Left kidney (tissue), 8 donors: ENCODE results near the gene DIS3L. TPM values are rescaled to one million over a fixed set of nuclear protein-coding genes. Genes with fewer than 3 reads are reported as not detected.
"Not testable (repeated sequence)": the region's sequence is repeated elsewhere in the genome, so short reads cannot be mapped to it uniquely, and the experiment has no call there.

ENCODE experiments used
- DNase-seq: peaks from one replicate; pipeline ENCODE4 v3.0.0-alpha.2; 2013
- long read RNA-seq, 8 donors: transcript quantifications; one replicate each; lab custom pipeline, GENCODE V29; 2026
- polyA plus RNA-seq: library from polyadenylated mRNA; unstranded; fragments of 120-200 nt; gene quantifications from one replicate; pipeline ENCODE4 v1.2.1, GENCODE V29; 2013; ENCODE audit not compliant: insufficient read length

DIS3L gene
- 52.0 TPM for polyA plus RNA-seq
- long read RNA-seq, donor 1, partial matches to known transcripts, result 0 of 9 reads
- long read RNA-seq, donor 1, other reads (novel, unspliced or antisense), result 8 of 9 reads
- long read RNA-seq, donor 2, partial matches to known transcripts, result 22 of 22 reads
- long read RNA-seq, donor 2, other reads (novel, unspliced or antisense), result 0 of 22 reads
- long read RNA-seq, donor 3, partial matches to known transcripts, result 5 of 7 reads
- long read RNA-seq, donor 3, other reads (novel, unspliced or antisense), result 0 of 7 reads
- long read RNA-seq, donor 4, result 0 reads
- long read RNA-seq, donor 5, partial matches to known transcripts, result 6 of 10 reads
- long read RNA-seq, donor 5, other reads (novel, unspliced or antisense), result 0 of 10 reads
- long read RNA-seq, donor 6, partial matches to known transcripts, result 0 of 1 reads
- long read RNA-seq, donor 6, other reads (novel, unspliced or antisense), result 0 of 1 reads
- long read RNA-seq, donor 7, partial matches to known transcripts, result 0 of 3 reads
- long read RNA-seq, donor 7, other reads (novel, unspliced or antisense), result 0 of 3 reads
- long read RNA-seq, donor 8, partial matches to known transcripts, result 0 of 3 reads
- long read RNA-seq, donor 8, other reads (novel, unspliced or antisense), result 0 of 3 reads

DNA sequence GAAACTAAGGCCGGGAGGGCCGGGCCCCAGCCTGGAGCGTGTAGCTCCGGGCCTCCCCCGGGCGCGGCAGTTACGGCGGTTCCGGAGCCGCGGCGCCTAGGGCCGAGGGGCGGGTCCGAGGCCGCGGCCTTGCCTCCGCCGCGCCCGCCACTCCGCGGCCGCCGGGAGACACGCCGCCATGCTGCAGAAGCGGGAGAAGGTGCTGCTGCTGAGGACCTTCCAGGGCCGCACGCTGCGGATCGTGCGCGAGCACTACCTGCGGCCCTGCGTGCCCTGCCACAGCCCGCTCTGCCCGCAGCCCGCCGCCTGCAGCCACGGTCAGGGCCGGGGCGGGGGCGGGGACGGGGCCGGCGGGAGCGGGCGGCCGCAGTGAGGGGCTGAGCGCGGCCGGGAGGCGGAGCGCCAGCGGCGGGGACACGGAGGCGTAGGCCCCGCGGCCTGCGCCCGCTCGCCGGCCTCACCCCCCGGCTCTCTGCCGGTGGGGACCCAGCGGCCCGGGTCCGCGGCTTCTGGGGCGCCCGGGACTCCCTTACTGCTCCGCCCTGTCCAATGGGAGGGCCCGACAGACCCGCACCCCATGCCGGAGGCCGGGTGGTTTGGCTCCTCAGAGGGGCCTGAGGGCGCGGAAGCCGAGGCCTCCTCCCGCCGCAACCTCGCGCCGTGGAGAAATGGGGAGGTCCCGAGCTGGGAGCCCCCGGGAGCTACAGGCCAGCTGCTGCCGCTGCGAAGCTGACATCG lies at the start of gene DIS3L:
TSS of gene DIS3L (plus strand) at position 150 of the 738 bp plus-strand sequence. CDS start at position 179, 29 bp downstream.
- peak; percentile 53 for DNase-seq

GRCh38 chr15:66245832-66246231 lies 47.5 kb upstream of the DIS3L start:
- not testable (repeated sequence) for DNase-seq

DNA sequence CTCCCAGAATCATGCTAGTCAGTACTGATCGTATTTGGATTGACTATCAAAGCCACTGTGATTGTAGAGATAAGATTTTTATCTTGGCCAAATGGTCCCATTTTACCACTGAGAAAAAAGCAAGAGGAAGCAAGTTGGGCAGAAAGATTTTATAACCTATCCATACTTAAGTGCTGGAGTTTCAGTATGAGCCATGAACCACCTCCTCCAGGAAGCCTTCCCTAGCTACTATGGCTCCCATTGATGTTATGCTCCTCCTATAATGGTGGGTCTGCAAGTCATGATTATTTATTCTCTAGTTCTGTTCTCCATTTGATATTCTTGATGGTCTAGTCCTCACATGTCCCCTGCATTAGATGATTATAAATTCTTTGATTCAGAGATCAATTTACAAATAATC lies 46.4 kb upstream of the DIS3L start:
- DNase-seq, result no peak

GRCh38 chr15:66249605-66250174 lies 43.7 kb upstream of the DIS3L start:
- no peak for DNase-seq

DNA sequence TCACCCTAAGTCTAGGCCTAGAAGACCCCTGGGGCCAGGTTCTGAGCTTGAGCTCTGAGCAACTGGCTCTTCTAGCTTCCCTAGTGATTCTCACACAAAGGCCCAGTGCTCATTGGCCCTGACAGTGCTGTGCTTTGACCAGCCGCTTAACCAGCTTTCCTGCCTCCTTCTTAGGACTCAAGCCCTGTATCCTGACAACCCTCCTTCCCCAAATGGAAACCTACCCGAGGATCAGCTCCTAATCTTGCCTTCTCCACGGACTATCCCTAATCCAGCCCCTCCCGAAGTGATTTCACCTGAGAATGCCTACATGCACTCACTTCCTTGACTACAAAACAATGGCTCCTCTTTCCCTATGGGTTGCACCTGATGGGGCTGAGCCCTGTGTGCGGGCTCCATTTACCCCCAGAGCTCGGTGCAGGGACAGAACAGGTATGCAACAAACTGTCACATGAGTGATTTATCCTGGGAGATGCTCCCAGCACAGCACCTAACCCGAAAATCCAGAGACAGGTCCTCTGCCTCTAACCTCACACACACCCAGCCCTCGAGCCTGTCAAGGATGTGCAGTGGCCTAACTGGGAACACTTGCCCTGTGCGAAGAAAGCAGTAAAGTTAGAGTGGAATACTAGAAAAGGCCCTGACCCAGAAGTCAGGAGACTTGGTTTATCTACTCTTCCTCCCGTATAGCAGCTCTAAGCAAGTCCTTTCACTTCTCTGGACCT lies 42.1 kb upstream of the DIS3L start:
- no peak for DNase-seq

DNA sequence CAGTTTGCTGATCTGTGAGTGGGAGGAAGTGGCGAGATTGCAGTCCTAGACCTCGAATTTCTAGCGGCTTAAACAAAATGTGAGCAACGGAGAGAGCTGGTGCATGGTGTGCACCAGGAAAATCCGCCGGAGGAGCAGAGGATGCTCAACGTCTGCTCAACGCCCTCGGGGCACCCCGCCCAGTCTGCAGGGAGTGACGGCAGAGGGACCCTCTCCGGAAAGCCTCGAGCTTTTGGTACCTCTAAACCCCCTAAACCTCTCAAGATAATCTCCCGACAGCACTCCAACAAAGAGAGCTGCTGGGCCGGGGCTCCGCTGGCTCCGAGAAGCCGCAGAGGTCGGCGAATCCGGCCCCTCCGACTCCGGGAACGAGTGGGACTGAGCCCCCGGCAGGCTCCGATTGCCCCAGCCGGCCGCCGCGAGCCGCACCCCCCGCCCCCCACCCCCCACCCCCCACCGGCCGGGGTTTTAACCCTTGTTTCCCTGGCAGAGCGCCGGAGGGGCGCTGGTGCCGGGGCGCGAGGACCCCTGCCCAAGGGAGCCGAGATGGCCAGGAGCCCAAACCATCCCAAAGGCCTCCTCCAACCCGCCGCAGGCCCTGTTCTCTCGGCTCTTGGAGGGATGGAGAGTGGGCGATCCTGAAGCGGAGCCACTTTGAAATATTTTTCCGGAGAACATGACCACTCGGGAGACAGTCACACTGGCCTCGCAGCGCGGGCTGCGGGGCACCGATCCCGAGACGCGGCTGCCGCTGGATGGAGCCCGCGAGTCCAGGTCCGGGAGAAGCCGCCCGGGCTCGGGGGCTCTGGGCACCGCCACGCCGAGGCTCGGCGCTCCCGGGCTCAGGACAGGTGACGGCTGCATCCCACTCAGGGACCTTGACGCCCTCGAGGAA lies 41.3 kb upstream of the DIS3L start:
- peak; percentile 60 for DNase-seq

GRCh38 chr15:66252685-66253417 lies 40.5 kb upstream of the DIS3L start:
- DNase-seq, result peak; percentile 30

DNA sequence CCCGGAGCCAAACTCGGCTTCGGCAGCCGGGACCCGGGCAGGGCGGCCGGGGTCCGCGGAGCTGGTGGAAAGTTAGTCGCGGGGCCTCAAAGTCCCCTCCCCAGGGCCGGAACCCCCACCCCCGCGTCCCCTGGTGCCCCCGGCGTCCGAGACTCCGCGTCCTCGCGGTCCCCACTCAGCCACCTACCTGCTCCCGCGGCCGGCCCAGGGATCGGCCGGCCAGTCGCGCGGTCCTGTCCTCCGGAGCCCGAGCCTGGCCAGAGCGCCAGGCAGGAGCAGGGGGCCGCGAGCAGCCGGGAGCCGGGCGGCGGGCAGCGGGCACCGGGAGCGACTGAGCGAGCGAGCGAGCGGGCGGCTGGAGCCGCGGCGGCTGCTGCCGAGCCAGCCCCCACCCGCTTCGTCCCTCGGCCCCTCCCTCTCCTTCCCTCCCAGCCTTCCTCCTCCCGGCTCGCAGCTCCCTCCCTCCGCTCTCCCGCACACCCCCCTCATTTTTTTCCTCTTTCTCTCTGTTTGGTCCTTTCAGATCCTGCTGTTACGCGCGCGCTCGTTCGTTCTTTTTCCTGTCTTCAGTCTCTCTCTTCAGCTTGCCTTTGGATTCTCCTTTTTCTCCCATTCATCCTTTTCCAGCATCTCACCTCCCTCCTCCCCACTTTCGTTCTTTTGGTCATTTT lies 39.8 kb upstream of the DIS3L start, which contains the start of gene MEGF11:
TSS of gene MEGF11 (minus strand) at position 333 of the 671 bp plus-strand sequence. CDS start 125,347 bp downstream, outside the sequence.
- DNase-seq, result peak; percentile 41

DNA sequence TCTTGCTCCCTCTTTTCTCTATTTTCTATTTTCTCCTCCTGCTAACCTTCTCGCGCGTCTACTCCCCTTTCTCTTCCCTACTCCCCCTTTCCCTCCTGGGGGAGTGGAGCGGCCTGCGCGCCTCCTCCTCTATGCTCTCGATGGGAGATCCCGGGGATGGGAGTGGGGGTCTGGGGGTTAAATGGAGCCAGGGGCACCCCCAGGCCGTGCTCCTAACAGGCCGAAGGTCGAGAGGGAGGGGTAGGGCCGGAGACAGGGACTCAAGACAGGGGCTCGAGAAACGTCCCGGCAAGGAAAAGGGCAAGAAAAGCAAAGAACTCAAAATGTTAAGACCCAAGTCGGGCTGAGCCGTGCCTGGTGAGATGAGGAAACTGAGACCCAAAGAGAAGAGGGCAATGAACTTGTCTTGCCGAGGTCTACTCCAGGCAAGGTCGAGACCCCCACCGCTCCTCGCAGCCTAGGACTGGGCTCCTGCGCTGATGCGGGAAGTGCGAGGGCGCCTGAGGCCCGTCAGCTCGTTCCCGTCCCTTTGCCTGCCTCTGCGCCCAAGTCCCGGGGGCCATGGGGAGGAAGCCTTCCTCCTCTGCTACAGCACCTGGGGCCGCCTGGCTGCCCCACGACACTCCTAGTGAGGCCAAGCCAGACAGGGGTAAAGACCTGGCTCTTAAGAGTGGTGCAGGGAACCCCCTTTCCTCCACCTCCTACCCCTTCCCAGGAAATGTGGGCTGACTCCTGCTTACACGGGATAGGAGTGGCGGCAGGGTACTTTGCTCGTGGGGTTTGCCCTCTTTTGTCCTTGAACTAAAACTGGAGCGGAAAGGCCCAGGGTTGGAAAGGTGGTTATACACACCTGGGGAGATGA lies 39.0 kb upstream of the DIS3L start:
- DNase-seq, result no peak

GRCh38 chr15:66254951-66255676 lies 38.3 kb upstream of the DIS3L start:
- DNase-seq, result no peak

GRCh38 chr15:66256692-66257091 lies 36.7 kb upstream of the DIS3L start:
- DNase-seq, result no peak

GRCh38 chr15:66261056-66261455 lies 32.3 kb upstream of the DIS3L start:
- no peak for DNase-seq

- DNase-seq, result not testable (repeated sequence)
Measured at GRCh38 chr15:66262837-66263236, 30.5 kb upstream of the DIS3L start.

GRCh38 chr15:66264859-66265513 lies 28.4 kb upstream of the DIS3L start:
- no peak for DNase-seq

DNA sequence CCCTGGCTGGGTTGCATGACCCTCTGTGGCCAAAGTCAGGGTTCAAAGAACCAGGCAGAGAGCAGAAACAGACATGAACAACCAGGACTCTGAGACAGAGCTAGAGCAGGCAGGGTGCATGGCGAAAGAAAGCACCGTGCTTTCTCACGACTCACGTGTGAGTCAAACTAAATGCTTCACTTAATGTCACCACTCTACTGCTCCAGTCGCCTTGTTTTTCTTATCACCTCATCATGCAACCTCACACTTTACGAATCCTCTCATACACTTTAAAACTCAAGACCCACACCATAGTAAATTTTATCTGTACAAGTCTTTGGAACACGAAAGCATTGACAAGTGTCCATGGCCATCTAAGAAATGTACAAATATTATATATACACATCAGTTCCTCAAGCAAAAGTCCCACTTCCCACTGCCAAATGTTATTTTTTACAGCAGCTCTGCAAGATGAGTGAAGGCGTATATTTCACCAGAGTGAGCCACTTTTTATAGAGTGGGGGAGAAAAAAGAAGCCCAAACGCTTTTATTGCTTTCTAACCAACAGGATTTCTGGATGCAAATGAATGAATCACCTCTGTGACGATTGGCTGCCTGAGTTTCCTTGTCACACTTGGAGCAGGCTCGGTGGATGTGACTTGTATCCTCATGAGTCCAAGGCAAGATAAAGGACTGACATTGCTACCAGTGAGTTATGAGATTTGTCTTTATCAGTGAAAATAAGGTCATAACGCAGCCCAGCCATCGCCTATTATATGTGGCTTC lies 23.9 kb upstream of the DIS3L start:
- peak; percentile 53 for DNase-seq

DNA sequence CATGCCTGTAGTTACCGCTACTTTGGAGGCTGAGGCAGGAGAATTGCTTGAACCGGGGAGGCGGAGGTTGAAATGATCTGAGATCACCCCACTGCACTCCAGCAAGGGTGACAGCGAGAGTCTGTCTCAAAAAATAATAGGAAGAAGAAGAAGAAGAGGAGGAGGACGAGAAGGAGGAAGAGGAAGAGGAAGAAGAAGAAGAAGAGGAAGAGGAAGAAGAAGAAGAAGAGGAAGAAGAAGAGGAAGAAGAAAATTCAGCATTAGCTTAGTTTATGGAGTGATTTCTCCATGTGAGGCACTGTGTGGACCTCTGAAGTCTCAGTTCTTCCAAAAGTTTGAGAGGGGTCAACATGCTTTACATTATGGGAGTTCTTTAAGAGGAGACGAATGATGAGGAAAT lies 22.4 kb upstream of the DIS3L start:
- DNase-seq, result no peak
